Myocyte (in vitro differentiated cells): ENCODE results near the gene MIXL1. TPM values are rescaled to one million over a fixed set of nuclear protein-coding genes. Genes with fewer than 3 reads are reported as not detected.
"Not testable (repeated sequence)": the region's sequence is repeated elsewhere in the genome, so short reads cannot be mapped to it uniquely, and the experiment has no call there.

Experiments used
- DNase-seq: peaks from one replicate; pipeline ENCODE4 v3.0.0-alpha.2; 2012; ENCODE audit warnings: low read depth
- total RNA-seq: library from RNA; depleted of rRNA; stranded (reverse); fragments of >200 nt; gene quantifications from 2 replicates; pipeline ENCODE4 v1.2.3, GENCODE V29; 2014

MIXL1 gene
- total RNA-seq, 1 donor from 2014 or later = not detected

- DNase-seq = no peak
These were observed 10.9 kb upstream of the MIXL1 start for GRCh38 chr1:226212545-226212944.

DNA sequence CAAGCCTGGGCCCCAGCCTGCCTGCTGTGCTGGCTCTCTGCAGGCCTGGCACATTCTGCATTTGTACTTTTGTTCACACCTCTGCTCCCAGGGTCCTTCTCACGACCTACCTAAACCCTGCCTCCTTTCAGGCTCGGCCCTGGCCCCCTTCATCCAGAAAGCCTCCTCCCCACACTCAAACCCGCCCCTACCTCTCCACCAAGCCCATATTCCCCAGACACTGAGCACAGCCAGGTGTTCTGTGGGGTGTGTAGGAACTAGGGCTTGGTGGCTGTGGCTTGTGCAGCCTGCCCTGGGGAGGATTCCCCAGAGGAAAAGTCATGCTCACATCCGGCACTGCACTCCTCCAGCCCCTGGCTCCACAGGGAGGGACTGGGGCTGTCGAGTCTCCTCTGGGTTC lies 8.2 kb upstream of the MIXL1 start:
- no peak for DNase-seq

DNA sequence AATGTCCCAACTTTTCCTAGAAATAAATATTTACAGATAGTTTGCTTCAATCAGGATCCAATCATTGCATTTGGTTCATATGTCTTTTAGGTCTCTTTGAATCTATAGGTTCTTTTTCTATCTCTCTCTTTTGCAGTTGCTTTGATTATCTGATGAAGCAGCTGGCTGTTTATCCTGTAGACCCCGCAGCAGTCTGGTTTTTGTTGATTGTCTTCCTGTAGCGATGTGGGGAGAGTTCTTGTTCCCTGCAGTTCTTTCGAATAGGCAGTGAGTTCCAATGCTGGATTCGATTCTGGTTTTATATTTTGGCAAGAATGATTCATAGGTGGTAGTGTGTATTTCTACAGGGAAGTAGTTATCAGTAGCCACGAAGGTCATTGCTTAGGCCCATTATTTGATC lies 7.4 kb upstream of the MIXL1 start:
- no peak for DNase-seq

- no peak for DNase-seq
These were observed 6.2 kb upstream of the MIXL1 start for GRCh38 chr1:226217273-226217672.

- DNase-seq = no peak
These were observed 2.8 kb upstream of the MIXL1 start for GRCh38 chr1:226220473-226221189.

DNA sequence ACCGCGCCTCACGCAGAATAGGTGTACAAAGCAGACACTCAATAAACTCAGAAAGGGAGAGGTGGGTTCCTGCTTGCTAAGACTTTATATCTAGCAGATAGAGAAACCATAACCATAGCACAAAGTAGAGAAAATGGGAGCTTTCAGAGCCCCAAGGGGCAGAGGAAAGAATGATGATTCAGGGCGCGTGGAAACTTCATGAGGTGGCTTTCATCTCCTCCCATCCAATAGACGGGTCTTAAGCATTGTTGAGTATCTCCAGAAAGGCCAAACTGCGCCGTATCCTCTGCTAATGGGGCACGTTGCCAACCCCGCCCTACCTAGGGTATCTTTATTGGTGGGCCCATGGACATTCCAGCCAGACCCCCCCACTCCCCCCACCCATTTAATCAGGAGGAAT lies 778 bp upstream of the MIXL1 start:
- no peak for DNase-seq

GRCh38 chr1:226223786-226224244 lies 351 bp downstream of the MIXL1 start:
- no peak for DNase-seq

DNA sequence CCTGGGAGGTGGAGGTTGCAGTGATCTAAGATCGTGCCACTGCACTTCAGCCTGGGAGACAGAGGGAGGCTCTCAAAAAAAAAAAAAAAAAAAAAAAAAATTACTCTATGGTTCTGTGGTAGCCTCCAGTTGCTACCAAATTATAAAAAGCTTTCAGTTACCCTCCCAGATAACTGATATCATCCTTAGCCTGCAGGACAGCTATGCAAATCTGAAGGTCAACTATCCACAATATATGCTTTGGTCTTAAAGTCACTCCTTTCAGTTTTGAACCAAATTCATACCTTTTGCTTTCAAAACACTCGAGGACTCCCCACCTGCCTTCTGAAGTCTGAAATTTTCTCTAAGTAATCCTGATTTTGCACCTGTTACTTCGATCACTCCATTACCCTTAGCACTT lies 3.1 kb downstream of the MIXL1 start:
- no peak for DNase-seq

DNA sequence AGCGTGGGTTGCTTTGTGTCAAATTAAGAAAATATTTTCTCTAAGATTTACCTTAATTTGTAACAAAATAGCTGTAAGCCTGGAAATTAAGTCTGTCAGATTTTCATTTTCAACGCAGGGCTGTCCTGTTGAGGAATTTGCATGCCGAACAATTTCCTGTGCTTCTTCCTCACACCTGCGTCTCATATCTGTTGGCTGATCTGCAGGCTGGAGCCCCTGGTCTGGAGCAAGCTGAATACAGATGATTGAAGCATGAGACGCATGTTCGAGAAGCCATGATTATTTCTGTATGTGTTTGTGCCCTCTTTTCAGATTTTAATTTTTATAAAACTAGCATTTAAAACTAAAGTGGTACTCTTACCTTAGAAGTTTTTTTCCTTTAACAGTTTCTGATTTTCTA lies 9.8 kb downstream of the MIXL1 start:
- DNase-seq = no peak

DNA sequence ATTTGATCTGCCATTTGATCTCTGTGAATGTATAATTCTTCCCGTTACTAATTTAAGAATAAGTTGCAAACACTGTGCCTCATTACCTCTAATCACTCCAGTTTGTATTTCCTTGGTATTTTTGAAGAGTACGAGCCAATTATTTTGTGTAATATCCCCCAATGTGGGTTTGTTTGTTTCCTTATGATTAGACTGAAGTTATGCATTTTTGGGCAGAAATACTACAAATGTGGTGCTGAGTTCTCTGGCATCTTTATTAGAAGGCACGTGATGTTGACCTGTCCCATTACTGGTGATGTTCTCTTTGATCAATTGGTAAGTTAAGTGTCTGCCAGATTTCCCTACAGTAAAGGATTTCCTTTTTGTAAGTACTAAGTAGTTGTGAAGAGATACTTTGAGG lies 10.3 kb downstream of the MIXL1 start:
- no peak for DNase-seq

GRCh38 chr1:226236826-226237225 lies 13.4 kb downstream of the MIXL1 start:
- DNase-seq = no peak

DNA sequence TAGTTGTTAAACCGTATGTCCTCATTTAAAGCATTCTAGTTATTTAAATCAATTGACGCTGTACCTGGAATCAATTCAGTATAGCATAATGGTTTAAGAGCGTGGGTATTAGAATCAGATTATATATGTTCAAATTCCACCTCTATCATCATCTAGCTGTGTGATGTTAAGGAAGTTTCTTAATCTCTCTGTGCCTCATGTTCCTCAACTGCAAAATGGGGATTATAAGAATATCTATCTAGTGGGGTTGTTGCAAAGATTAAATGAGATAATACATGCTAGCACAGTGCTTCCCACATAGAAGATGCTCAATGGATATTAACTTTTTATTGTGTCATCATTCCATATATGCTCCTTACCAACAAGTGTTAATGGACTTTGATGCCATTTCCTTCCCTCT lies 16.0 kb downstream of the MIXL1 start:
- DNase-seq = no peak

DNA sequence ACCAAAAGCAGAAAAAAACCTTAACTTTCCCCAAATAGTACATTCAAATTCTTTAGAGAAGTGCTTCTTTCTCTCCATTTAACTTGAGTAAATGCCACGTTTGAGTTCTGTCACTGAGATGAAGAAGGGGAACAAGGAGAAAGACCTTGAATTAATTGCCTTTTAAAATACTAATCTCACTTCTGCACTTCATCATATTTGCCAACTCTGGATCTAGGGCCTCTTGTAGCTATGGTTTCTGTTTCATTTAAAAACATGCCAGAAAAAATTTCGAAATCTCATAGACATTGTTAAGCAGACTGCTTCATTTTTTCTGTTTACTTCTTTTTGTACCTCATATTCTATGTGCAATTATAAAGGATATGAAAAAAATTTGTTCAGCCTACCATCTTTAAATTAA lies 24.6 kb downstream of the MIXL1 start:
- no peak for DNase-seq

DNA sequence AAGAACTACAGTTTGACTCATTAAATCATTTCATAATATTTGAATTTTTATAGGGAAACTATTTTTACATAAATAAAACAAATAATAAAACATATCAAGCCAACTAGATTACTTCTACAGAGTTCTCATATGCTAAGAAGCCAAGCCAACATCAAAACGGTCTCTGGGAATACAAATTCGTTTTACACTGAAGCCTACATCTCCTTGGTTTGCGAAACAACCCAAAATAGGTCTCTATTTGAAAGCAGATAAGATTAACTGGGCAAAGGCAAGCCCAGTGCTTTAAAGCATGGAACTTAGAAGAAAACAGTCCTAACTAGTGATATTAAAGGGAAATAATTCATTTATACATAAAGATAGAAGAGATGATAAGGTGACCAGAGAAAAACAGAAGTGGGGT lies 25.3 kb downstream of the MIXL1 start:
- DNase-seq = no peak

GRCh38 chr1:226250511-226250910 lies 27.0 kb downstream of the MIXL1 start:
- no peak for DNase-seq

GRCh38 chr1:226252841-226253240 lies 29.4 kb downstream of the MIXL1 start:
- not testable (repeated sequence) for DNase-seq

DNA sequence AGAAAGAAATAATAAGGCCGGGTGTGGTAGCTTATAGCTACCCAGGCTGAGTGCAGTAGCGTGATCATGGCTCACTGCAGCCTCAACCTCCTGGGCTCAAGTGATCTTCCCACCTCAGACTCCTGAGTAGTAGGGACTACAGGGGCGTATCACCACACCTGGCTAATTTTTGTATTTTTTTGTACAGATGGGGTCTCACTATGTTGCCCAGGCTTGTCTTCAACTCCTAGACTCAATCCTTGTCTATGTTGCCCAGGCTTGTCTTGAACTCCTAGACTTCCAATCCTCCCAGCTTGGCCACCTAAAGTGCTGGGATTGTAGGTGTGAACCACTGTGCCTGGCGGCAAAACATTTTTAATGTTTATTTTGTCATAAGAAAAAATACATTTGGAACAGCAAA lies 30.5 kb downstream of the MIXL1 start:
- no peak for DNase-seq

GRCh38 chr1:226255380-226255779 lies 31.9 kb downstream of the MIXL1 start:
- no peak for DNase-seq

DNA sequence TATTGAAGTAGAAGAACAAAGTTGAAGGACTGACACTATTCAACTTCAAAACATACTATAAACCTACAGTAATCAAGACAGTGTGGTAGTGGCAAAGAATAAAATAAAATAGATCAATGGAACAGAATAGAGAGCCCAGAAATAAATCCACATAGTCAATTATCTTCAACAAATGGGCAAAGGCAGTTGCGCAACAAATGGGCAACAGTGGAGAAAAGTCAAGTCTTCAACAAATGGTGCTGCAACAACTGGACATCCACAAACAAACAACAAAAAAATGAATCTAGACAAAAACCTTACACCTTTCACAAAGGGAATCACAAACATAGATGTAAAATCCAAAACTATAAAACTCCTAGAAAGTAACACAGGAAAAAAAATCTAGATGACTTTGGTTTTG lies 38.4 kb downstream of the MIXL1 start:
- DNase-seq = no peak

- DNase-seq = peak; percentile 25
These were observed 45.1 kb downstream of the MIXL1 start for GRCh38 chr1:226268421-226269124.

DNA sequence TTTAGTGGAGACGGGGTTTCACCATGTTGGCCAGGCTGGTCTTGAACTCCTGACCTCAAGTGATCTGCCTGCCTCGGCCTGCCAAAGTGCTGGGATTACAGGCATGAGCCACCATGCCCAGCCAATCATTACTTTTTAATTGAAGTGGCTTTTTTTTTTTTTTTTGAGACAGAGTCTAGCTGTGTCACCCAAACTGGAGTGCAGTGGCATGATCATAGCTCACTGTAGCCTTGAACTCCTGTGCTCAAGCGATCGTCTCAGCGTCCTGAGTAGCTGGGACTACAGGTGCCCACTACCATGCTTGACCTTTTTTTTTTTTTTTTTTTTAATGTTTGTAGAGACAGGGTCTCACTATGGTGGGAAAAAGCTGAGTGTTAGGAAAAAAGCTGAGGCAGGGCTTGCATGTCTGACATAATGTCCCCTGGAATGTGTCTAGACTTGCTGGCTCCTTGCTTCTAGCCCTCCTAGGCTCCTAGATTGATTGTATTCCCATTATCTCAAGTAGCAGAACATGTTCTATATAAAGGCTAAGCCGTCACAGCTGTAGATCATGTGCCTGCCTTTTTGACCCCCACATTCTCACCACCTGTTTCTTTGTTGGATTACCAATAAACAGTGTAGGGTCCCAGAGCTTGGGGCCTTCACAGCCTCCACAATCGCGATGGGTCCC lies 48.9 kb downstream of the MIXL1 start:
- DNase-seq = peak; percentile 48

GRCh38 chr1:226274138-226274537 lies 50.7 kb downstream of the MIXL1 start:
- no peak for DNase-seq
